Measurements from ENCODE around the gene LRRC9.

LRRC9 gene

DNA sequence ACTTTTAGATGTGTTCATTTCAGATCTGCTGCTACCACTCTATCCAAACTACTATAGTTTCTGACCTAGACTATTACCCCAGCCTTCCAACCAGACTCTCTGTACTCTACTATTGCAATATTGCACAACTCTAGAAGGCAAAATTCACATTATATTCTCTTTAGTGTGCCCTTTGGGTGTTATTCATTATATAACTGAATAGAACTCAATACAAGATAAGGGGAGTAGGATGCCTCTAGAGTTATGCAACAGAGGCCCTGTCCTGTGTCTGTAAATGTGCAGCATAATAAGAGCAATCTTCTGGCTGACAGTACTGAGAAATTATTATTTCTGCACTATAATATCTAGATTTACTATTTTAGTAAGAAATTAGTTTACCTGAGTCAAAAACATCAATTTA lies 63.1 kb downstream of the LRRC9 start:
- H3K27me3 ChIP-seq: no peaks in the 10 kb centered on the region
- intact Hi-C loops (cut with DNase I; ENCODE audit: low total_unique reads): no loop called here

DNA sequence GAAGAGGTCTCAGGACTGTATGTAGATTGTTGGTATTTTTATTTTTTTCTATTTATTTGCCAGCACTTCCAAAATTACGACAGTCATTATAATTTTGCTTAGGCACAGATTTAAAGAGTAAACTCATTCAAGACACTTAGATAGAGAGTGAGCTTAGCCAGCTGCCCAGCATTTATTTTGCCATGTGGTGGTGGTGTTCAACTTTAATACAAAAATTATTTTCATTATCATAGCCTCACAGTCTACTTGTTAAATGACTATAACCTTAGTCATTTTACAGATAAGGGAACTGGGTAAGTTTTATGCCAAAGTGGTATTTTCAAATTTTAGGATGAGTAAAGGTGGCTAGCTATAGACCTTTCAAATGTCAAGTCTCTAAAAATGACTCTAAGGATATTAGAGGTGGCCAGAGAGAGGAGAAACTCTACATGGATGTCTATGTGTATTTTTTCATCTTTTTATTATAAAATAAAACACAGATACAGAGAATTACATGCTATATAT lies 66.7 kb downstream of the LRRC9 start:
- no peak overlapping the region for H3K4me3 ChIP-seq
- DNase-seq: no peak
- H3K36me3 ChIP-seq: no peaks in the 10 kb centered on the region
- no peaks in the 10 kb centered on the region for H3K9me3 ChIP-seq
- H3K27me3 ChIP-seq: peaks cover 0 to 3% of the 10 kb centered on the region in 2 donors
- intact Hi-C loops (cut with DNase I; ENCODE audit: low total_unique reads): no loop called here
- no peaks in the 10 kb centered on the region for H3K4me1 ChIP-seq
- TF ChIP-seq, protein P1, sequence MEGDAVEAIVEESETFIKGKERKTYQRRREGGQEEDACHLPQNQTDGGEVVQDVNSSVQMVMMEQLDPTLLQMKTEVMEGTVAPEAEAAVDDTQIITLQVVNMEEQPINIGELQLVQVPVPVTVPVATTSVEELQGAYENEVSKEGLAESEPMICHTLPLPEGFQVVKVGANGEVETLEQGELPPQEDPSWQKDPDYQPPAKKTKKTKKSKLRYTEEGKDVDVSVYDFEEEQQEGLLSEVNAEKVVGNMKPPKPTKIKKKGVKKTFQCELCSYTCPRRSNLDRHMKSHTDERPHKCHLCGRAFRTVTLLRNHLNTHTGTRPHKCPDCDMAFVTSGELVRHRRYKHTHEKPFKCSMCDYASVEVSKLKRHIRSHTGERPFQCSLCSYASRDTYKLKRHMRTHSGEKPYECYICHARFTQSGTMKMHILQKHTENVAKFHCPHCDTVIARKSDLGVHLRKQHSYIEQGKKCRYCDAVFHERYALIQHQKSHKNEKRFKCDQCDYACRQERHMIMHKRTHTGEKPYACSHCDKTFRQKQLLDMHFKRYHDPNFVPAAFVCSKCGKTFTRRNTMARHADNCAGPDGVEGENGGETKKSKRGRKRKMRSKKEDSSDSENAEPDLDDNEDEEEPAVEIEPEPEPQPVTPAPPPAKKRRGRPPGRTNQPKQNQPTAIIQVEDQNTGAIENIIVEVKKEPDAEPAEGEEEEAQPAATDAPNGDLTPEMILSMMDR (IDR thresholded peaks at IDR 0.05): no peak
- H3K27ac ChIP-seq: no peak overlapping the region

More for the DNA sequence above, 63.1 kb downstream of the LRRC9 start:
- no peak for DNase-seq
- Histone ChIP-seq H3K36me3 (no peaks in the 10 kb centered on the region), H3K9me3 (no peaks in the 10 kb centered on the region), H3K4me1 (no peaks in the 10 kb centered on the region), H3K4me3 (no peak overlapping the region), H3K27ac (no peak overlapping the region)
- TF ChIP-seq, protein P1 (IDR thresholded peaks at IDR 0.05): no peak

DNA sequence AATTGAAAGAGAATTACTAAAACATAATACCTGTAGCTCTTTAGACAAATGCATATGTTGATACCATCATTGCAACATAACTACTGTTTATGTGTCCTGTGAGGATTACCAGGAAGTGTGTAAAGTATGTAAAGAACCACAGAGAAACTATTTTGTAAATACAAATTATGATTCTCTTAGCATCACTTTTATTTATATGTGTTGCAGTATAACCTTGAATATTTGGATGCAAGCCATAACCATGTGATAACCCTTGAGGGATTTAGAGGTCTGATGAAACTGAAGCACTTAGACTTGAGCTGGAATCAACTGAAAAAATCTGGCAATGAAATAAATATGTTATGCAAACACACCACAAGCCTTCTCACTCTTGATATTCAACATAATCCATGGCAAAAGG lies 77.5 kb downstream of the LRRC9 start:
- no peaks in the 10 kb centered on the region for H3K4me1 ChIP-seq
- no peak for DNase-seq
- no peak overlapping the region for H3K4me3 ChIP-seq
- H3K27ac ChIP-seq: no peak overlapping the region
- intact Hi-C loops (cut with DNase I; ENCODE audit: low total_unique reads): no loop called here
- TF ChIP-seq, protein P1 (IDR thresholded peaks at IDR 0.05): no peak
- no peaks in the 10 kb centered on the region for H3K36me3 ChIP-seq
- no peaks in the 10 kb centered on the region for H3K27me3 ChIP-seq
- H3K9me3 ChIP-seq: no peaks in the 10 kb centered on the region

DNA sequence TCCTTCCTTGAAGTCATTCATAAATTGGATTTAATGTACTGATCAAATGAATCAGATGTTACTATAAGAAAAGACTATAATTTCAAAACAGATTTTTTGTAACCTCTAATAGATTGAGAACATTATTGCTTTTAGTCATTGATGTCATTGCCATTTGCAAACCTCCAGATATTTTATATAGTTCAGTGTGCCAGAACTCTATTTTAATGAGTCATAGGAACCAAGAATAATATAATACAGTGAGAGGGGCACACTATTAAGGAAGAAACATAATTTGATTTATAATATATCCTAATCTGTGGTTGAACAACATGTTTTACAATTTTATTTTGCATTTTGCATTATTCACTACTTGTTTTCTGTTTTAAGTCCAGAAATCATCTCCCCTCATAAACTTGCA lies 78.0 kb downstream of the LRRC9 start:
- Histone ChIP-seq H3K36me3 (no peaks in the 10 kb centered on the region), H3K27me3 (no peaks in the 10 kb centered on the region), H3K9me3 (no peaks in the 10 kb centered on the region), H3K4me1 (no peaks in the 10 kb centered on the region), H3K27ac (no peak overlapping the region), H3K4me3 (no peak overlapping the region)
- TF ChIP-seq, protein P1 (IDR thresholded peaks at IDR 0.05): no peak
- intact Hi-C loops (cut with DNase I; ENCODE audit: low total_unique reads): no loop called here
- DNase-seq: no peak

DNA sequence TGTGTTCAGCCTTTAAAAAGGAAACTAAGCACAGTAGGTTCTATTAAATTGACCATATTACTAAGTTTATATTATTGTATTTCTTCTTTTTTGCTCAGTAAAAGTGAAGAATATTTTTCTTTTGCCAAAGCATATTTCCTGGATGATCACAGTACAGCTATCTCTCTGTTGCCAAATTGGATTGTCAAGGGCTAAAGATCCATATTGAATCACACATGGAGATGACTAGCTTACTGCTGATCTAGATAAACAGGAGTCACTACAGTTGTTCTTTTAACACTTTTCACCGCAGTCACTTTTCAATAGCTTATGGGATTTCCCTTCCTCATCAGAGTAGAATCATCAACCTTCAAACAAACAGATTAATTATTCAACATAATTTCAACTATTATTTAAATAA lies 78.6 kb downstream of the LRRC9 start:
- Histone ChIP-seq H3K27me3 (no peaks in the 10 kb centered on the region), H3K9me3 (no peaks in the 10 kb centered on the region), H3K36me3 (no peaks in the 10 kb centered on the region), H3K4me3 (no peak overlapping the region), H3K4me1 (no peaks in the 10 kb centered on the region), H3K27ac (no peak overlapping the region)
- DNase-seq: no peak
- TF ChIP-seq, protein P1 (IDR thresholded peaks at IDR 0.05): no peak
- intact Hi-C loops (cut with DNase I; ENCODE audit: low total_unique reads): no loop called here

Data from tibial artery (tissue), 4 donors.